Nephron progenitor cell (in vitro differentiated cells): ENCODE measurements around the gene COL6A1.
"Not testable (repeated sequence)": the region's sequence is repeated elsewhere in the genome, so short reads cannot be mapped to it uniquely, and the experiment has no call there.

Experiments
- DNase-seq: peaks from one replicate; pipeline ENCODE4 v3.0.0; 2021
- H3K27ac Mint-ChIP-seq: 2 replicates; pipeline ENCODE4 v1.8.0; 2021; ENCODE audit warnings: mild to moderate bottlenecking, moderate library complexity, mixed read lengths
- H3K27me3 Mint-ChIP-seq: 2 replicates; pipeline ENCODE4 v1.8.0; 2021; ENCODE audit warnings: mild to moderate bottlenecking, low read depth, mixed read lengths; ENCODE audit not compliant: poor library complexity
- H3K36me3 Mint-ChIP-seq: 2 replicates; pipeline ENCODE4 v1.8.0; 2021; ENCODE audit warnings: low read depth, mixed read lengths
- H3K4me1 Mint-ChIP-seq: 2 replicates; pipeline ENCODE4 v1.8.0; 2021; ENCODE audit warnings: mixed read lengths
- H3K4me3 Mint-ChIP-seq: 2 replicates; pipeline ENCODE4 v1.8.0; 2021; ENCODE audit warnings: mild to moderate bottlenecking, moderate library complexity, mixed read lengths
- H3K9me3 Mint-ChIP-seq: 2 replicates; pipeline ENCODE4 v1.8.0; 2021; ENCODE audit warnings: mild to moderate bottlenecking, moderate library complexity, mixed read lengths
- TF ChIP-seq, protein P1 (sequence below): fragments of 200-600 bp; sonication (generic); IDR thresholded peaks from 2 replicates; pipeline ENCODE4 v1.5.0; 2021; ENCODE audit warnings: antibody characterized with exemption

The COL6A1 gene

DNA sequence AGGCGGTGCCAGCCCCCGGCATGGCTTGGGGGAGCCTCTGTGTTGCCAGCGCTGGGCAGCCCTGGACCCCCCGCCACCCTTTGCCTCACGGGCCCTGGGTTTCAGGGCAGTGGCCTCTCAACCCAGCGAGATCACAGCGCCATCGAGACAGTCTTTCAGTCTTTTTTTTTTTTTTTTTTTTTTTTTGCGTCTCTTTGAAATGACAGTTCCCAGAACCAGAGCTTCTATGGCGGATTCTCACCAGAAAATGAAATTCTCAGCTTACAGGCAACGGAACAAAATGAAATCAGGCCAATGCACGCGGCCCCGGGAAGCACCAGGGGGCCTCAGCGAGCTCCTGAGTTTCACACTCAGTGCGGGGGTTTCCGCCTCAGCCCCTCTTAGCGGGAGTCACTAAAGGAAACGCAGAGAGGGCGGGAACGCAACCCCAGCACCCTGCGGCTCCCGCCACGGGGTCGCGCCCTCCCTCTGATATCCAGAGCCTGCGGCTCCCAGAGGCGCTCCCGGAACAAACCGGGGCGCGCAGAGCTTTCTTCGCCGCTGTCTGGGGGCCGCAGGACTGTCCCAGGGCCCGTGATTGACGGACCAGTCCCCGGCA lies 8.0 kb upstream of the COL6A1 start:
- Mint-ChIP-seq H3K4me1 (peaks cover 43% of the 10 kb centered on the region), H3K27me3 (peaks cover 21% of the 10 kb centered on the region), H3K36me3 (no peaks in the 10 kb centered on the region), H3K9me3 (no peaks in the 10 kb centered on the region), H3K4me3 (peak overlapping the region; percentile 81), H3K27ac (peak overlapping the region; percentile 94)
- TF ChIP-seq, protein P1, sequence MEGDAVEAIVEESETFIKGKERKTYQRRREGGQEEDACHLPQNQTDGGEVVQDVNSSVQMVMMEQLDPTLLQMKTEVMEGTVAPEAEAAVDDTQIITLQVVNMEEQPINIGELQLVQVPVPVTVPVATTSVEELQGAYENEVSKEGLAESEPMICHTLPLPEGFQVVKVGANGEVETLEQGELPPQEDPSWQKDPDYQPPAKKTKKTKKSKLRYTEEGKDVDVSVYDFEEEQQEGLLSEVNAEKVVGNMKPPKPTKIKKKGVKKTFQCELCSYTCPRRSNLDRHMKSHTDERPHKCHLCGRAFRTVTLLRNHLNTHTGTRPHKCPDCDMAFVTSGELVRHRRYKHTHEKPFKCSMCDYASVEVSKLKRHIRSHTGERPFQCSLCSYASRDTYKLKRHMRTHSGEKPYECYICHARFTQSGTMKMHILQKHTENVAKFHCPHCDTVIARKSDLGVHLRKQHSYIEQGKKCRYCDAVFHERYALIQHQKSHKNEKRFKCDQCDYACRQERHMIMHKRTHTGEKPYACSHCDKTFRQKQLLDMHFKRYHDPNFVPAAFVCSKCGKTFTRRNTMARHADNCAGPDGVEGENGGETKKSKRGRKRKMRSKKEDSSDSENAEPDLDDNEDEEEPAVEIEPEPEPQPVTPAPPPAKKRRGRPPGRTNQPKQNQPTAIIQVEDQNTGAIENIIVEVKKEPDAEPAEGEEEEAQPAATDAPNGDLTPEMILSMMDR, result peak; percentile 70
- DNase-seq, result peak; percentile 84

DNA sequence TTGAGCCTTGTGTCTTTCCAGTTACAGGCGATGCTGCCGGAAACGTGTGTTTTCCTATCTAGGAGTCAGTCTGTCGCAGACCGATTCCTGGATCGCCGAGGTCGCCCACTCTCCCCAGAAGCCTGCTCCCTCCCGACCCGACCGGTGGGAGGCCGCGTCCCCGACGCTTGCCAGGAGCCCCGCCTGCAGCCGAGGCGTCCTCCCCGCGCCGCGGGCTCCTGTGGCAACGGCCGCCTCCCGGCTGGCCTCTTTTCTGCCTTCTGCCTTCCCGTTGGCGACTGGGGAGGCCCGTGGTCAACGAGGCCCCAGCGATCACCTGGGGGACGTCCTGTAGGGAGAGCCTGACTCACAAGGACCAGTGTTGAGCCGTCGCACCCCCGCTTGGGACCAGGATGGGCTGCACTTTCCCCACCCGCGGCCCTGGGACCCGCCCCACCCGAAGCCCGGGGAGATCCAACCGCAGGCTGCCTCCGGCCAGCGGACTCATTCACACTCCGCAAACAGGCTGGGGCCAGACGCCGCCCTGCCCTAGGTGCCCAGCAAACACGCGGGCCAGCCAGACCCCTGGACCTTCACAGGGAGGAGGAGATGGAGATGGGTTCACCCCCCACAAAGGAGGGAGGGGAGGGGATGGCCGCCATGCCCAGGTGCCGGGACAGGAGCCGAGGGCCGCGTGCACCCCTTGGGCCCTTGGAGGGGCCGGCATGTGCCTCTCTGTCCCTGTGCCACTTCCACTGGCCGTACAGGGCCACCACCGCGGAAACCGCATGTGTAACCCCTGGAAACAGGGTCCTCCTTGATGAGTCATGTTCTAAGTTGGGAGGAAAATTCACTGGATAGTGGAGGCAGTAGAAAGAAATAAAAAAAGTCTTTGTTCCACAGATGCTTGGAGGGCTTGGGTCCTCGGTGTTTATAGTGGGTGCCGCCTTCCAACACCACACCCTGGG lies 7.2 kb upstream of the COL6A1 start:
- no peak overlapping the region for H3K27ac Mint-ChIP-seq
- peak; percentile 37 for DNase-seq
- no peaks in the 10 kb centered on the region for H3K9me3 Mint-ChIP-seq
- peaks cover 21% of the 10 kb centered on the region for H3K27me3 Mint-ChIP-seq
- TF ChIP-seq, protein P1, result no peak
- peak overlapping the region; percentile 81 for H3K4me3 Mint-ChIP-seq
- no peaks in the 10 kb centered on the region for H3K36me3 Mint-ChIP-seq
- H3K4me1 Mint-ChIP-seq, result peaks cover 44% of the 10 kb centered on the region

DNA sequence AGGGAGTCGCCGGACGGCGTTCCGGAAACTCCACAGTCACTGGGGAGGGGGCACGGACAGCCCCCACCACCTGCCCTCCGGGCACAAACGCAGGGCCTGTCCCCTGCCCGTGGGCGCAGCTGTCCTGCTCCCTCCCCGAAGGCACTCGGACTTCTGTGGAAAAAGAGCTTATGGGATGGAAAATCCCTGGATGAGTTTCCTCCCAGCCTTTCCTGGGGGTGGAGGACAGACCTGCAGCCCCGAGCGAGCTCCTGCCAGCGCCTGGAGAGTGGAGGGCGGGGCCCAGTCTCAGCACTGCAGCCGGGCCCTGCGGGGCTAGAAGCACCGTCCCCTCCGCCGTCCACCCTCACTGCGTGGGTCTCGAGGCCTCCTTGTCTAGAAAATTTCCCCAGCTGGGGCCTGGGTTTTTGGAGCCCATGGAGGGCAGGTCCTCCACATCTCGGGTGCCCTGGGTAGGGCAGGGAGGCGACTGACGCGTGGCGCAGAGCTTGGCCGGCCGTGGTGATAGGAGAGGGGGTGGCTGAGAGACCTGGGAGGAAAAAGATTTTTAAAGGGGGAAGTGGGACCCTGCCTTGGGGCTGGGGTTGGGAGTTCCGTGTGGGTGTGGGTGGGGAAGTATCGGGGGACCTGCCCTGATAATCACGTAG lies 6.4 kb upstream of the COL6A1 start:
- Mint-ChIP-seq H3K36me3 (no peaks in the 10 kb centered on the region), H3K4me1 (peaks cover 40% of the 10 kb centered on the region), H3K9me3 (no peaks in the 10 kb centered on the region), H3K4me3 (peak overlapping the region; percentile 71), H3K27ac (no peak overlapping the region), H3K27me3 (peaks cover 21% of the 10 kb centered on the region)
- TF ChIP-seq, protein P1, result no peak
- DNase-seq, result peak; percentile 47

DNA sequence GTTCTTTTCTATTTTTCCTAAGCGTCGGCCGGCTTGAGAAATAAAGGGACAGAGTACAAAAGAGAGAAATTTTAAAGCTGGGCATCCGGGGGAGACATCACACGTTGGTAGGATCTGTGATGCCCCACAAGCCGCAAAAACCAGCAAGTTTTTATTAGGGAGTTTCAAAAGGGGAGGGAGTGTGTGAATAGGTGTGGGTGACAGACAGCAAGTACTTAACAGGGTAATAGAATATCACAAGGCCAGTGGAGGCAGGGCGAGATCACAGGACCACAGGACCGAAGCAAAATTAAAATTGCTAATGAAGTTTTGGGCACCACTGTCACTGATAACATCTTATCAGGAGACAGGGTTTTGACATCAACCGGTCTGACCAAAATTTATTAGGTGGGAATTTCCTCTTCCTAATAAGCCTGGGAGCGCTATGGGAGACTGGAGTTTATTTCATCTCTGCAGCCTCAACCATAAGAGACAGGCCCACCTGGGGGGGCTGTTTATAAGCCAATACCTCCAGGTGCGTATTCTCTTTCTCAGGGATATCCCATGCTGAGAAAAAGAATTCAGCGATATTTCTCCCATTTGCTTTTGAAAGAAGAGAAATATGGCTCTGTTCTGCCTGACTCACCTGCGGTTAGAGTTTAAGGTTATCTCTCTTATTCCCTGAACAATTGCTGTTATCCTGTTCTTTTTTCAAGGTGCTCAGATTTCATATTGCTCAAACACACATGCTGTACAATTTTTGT lies 5.7 kb upstream of the COL6A1 start:
- peaks cover 21% of the 10 kb centered on the region for H3K27me3 Mint-ChIP-seq
- H3K36me3 Mint-ChIP-seq, H3K9me3 Mint-ChIP-seq, H3K27ac Mint-ChIP-seq, DNase-seq: not testable (repeated sequence)
- H3K4me3 Mint-ChIP-seq, result peak overlapping the region; percentile 71
- H3K4me1 Mint-ChIP-seq, result peaks cover 38% of the 10 kb centered on the region

DNA sequence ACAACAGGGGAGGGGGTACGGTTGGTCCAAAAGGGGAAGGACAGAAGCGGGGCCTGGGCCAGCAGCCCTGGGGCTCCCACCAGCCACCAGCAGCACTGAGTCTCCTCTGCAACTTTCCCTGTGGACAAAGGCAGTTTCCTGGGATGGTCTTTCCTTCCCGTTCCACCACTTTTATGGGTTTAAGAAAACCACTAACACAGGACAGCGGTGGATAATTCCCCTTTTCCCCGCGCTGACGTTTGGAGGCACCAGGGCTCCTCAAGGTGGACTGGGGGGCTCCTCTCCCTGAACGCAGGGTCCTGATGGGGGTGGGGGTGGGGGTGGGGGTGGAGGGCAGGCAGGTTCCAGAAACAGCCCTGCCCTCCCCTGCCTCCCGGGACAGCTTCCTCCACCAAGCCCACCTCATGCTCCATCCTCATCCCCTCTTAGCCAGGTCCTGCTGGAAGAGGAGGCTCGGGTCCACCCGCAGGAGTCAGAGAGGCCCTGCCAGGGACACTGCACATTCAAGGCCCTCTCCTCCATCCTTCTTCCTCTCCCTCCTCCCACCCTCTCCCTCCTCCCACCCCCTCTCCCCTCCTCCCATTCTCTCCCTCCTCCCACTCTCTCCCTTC lies 4.8 kb upstream of the COL6A1 start:
- TF ChIP-seq, protein P1, result no peak
- H3K9me3 Mint-ChIP-seq, result no peaks in the 10 kb centered on the region
- no peak overlapping the region for H3K27ac Mint-ChIP-seq
- H3K4me3 Mint-ChIP-seq, result no peak overlapping the region
- no peaks in the 10 kb centered on the region for H3K36me3 Mint-ChIP-seq
- H3K27me3 Mint-ChIP-seq, result peaks cover 21% of the 10 kb centered on the region
- DNase-seq, result no peak
- peaks cover 38% of the 10 kb centered on the region for H3K4me1 Mint-ChIP-seq
